ENCODE data around the gene ACSF3. TPM values are rescaled to one million over a fixed set of nuclear protein-coding genes. Genes with fewer than 3 reads are reported as not detected.

Gene ACSF3
- total RNA-seq, 2 experiments from 2014 or later: 39.7 to 41.7 TPM

DNA sequence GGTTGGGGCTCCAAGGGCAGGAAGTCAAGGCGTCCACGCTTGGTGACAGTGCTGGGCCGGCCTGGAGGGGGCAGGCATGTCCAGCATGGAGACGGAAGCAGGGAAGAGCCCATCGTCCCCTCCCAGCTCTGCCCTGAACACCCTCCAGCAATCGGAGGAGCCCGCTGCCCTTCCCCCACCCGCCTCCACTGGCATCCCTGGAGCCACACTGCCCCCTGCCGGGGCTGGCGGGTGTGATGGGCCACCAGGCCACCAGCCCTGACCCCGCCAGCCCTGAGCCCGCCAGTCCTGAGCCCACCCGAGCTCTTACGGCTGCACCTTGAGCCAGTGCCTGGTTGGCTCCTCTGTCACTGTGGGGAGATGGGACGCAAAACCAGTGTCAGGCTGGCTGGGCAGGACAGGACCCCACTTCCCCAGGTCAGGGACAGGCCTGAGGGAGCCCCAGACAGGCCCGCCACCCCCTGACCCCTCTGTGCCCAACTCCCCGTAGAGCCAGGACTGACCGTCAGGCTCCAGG is 73.8 kb downstream of the ACSF3 start:
- H3K9me3 Mint-ChIP-seq (ENCODE audit: low read depth): no peaks in the 10 kb centered on the region
- CTCF ChIA-PET: interaction anchor here (0.6 to 1.6 kb wide), 7 partner anchors 31 to 354 kb away, joined by 3 to 9 read pairs (median 4); no protein-coding TSS in a partner anchor

DNA sequence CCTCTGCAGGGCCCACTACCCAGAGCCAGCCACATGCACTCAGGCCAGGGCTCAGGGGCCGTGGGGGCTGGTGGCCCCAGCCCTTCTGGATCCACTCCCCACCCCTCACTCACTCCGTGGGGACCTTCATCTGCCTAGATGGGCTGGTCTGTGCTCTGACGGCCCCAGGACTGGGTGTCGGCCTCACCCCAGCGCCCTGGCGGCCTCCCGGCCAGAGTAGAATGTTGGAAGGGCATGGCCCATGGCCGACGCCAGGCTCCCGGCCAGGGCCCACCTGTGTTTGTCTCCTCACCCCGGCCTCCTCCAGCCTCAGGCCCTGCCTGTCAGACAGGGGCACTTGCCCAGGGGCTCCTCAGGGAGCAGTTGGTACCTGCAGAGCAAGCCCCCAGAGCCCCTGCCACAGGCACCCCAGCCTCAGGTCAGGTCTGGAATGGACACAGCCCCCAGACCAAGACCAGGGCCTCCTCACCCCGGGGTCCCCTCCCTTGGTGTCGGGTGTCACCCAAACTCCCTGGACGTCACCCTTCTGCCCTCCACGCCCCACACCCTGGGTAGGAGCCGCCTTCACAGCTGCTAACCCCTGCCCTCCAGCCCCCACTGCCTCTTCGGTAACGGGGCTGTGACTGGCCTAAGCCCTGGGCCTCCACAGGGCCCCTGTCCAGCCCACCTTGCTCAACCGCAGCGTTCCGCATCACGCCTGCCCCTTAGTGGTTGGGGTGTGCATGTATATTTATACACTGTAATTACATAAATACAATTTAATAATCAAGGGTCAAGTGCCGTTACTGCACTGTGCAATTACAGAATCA is 74.9 kb downstream of the ACSF3 start:
- CTCF ChIA-PET: no interaction called here
- ATAC-seq (no peak), DNase-seq (no peak)
- intact Hi-C loops (cut with DNase I, micrococcal nuclease): loop anchor here in 1 of 2 experiments (5.0 to 10.0 kb wide), 2 partner anchors 314 to 431 kb away; partner anchors contain the start of genes GALNS and TRAPPC2L
- H3K27ac Mint-ChIP-seq: no peak overlapping the region
- H3K4me3 Mint-ChIP-seq: no peak overlapping the region
- POLR2A ChIA-PET: no interaction called here
- H3K36me3 Mint-ChIP-seq (ENCODE audit: low read depth): no peaks in the 10 kb centered on the region
- peaks cover 3% of the 10 kb centered on the region for H3K27me3 Mint-ChIP-seq
- H3K9me3 Mint-ChIP-seq (ENCODE audit: low read depth): no peaks in the 10 kb centered on the region
- peaks cover 7% of the 10 kb centered on the region for H3K4me1 Mint-ChIP-seq

More for the DNA sequence above, 73.8 kb downstream of the ACSF3 start:
- Mint-ChIP-seq H3K27ac (no peak overlapping the region), H3K27me3 (peaks cover 3% of the 10 kb centered on the region), H3K4me3 (no peak overlapping the region), H3K36me3 (ENCODE audit: low read depth) (no peaks in the 10 kb centered on the region), H3K4me1 (peaks cover 7% of the 10 kb centered on the region)
- intact Hi-C loops (cut with DNase I, micrococcal nuclease): loop anchor here (1.0 to 10.0 kb wide), 9 partner anchors 49 to 430 kb away; partner anchors contain the start of genes TRAPPC2L (in 2 of the 2) and GALNS (in 1 of the 2)
- DNase-seq: peak; percentile 95
- ATAC-seq: peak; percentile 37
- POLR2A ChIA-PET: no interaction called here

DNA sequence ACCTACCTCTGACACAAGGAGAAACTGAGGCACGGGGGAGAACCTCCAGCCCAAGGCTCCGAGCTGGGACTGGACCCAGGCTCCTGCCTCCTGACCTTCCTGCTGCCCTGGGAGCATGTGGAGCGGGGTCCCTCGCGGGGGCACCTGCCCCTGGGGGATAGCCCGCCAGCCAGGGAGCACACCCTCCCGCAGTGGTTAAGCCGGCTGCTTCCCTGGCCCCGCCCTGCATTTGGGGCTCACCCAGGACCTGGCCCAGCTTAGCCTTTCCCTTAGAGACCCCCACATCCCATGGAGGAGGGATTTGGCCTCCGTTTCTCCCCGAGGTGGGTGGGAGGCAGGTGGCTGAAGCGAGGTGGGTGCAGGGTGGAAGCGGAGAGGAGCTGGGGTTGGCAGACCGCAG is 76.1 kb downstream of the ACSF3 start:
- H3K4me3 Mint-ChIP-seq: no peak overlapping the region
- ATAC-seq (no peak), DNase-seq (no peak)
- H3K27ac Mint-ChIP-seq: no peak overlapping the region
- ChIA-PET CTCF (interaction anchor here (1.6 kb wide), 1 partner anchor 23 kb away, joined by 5 read pairs; no protein-coding TSS in a partner anchor), POLR2A (no interaction called here)
- no peaks in the 10 kb centered on the region for H3K36me3 Mint-ChIP-seq (ENCODE audit: low read depth)
- intact Hi-C loops (cut with DNase I, micrococcal nuclease): loop anchor here in 1 of 2 experiments (2.0 to 10.0 kb wide), 3 partner anchors 47 to 432 kb away; partner anchors contain the start of genes GALNS, TRAPPC2L and ZNF778
- peaks cover 7% of the 10 kb centered on the region for H3K4me1 Mint-ChIP-seq
- no peaks in the 10 kb centered on the region for H3K9me3 Mint-ChIP-seq (ENCODE audit: low read depth)
- H3K27me3 Mint-ChIP-seq: peaks cover 3% of the 10 kb centered on the region

DNA sequence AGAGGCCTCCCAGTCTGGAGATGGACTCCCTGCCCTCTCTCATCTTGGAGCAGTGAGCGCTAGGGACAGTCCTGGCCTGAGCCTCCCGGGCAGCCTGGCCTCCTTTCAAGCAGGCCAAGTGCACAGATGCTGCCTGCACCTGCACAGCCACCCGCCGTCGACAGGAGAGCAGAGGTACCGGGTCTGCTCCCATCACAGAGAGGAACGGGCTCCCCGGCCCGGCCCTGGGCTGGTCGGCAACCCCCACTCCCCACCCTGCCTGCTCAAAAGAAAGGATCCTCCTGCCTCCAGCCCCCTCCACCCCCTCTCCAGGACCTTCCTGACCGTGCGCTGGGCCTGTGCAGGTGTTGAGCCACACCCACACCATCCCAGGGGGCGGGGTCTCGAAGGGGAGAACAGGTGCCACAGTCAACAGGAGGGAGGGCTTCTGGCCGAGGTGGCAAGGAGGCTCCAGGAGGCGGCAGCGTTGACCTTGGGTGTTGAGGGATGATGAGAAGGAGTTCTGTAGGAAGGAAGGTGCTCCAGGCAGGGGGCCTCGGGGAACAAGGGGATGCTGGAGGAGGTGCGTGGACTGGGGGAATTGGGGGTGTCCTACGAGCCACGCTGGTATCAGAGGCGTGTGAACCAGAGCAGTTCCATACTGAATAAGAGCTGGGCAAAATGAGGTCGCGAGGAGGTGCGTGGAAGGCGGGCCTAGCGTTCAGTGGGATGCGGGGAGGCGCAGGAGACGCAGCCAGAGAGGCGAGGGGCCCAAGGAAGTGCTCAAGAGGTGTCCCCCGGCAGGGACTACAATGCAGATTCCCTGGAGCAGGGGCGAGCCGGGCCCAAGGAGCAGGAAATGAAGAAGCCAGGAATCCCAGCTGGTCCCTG is 76.9 kb downstream of the ACSF3 start:
- CTCF ChIA-PET: interaction anchor here (0.8 to 1.6 kb wide), 6 partner anchors 11 to 433 kb away, joined by 3 to 5 read pairs (median 3); partner anchors contain the start of gene ZNF778
- peak; percentile 60 for DNase-seq

DNA sequence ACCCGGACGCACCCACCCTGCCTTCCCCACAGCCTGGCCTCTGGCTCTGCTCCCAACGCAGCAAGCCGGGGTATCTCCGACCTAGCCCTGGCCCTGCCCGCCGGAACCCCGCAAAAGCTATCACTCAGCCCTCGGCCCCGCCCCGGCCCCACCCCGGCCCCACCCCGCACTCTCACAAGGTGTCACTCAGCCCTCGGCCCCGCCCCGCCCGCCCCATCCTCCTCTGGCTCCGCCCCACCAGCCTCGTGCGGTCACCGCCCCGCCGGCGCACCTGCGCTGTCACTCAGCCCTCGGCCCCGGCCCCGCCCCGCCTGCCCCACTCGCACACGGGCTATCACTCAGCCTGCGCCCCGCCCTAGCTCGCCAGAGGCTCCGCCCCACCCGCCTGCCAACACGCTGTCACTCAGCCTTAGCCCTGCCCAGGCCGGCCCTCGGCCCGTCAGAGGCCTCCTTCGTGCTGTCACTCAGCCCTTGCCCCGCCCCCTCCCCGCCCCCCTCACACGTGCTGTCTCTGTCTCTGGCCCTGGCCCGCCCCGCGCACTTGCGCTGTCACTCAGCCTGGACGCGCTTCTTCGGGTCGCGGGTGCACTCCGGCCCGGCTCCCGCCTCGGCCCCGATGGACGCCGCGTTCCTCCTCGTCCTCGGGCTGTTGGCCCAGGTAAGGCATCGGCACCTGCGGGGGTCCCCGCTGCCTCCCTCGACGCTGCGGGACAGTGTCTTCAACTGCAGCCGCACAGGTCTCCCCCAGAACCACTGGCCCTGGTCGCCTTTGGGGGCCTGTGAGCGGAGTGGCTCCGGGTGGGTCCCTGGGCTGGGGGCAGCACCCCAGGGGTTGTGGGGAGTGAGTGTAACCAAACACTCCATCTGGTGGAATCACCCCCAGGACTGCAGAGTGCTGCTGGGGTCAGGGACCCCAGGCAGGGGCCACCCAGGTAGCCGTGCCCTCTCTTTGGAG is 77.8 kb downstream of the ACSF3 start, which contains the start of gene CDH15:
Gene CDH15 (plus strand): TSS at position 533 of the 955 bp plus-strand sequence. CDS start 84 bp downstream, at position 617.
- Mint-ChIP-seq H3K36me3 (ENCODE audit: low read depth) (no peaks in the 10 kb centered on the region), H3K27ac (peak within 1 kb of the TSS; percentile 38), H3K27me3 (peaks cover 3% of the 10 kb centered on the region), H3K4me1 (peaks cover 7% of the 10 kb centered on the region), H3K4me3 (peak within 1 kb of the TSS; percentile 43), H3K9me3 (ENCODE audit: low read depth) (no peaks in the 10 kb centered on the region)
- CTCF ChIA-PET: interaction anchor here (0.6 to 1.6 kb wide), 7 partner anchors 12 to 434 kb away, joined by 3 to 5 read pairs (median 3); partner anchors contain the start of gene ZNF778
- peak; percentile 99 for DNase-seq
- intact Hi-C loops (cut with DNase I, micrococcal nuclease): loop anchor here (1.0 to 2.0 kb wide), 12 partner anchors 21 to 718 kb away; partner anchors contain the start of genes ZNF778 (in 2 of the 2), APRT (in 1 of the 2), MVD (in 1 of the 2) and SNAI3 (in 1 of the 2)
- peak; percentile 97 for ATAC-seq
- POLR2A ChIA-PET: interaction anchor here (0.6 to 1.0 kb wide), 2 partner anchors 21 to 145 kb away, joined by 3 to 5 read pairs; no protein-coding TSS in a partner anchor

More for the DNA sequence above, 76.9 kb downstream of the ACSF3 start:
- Mint-ChIP-seq H3K36me3 (ENCODE audit: low read depth) (no peaks in the 10 kb centered on the region), H3K27ac (peak overlapping the region; percentile 38), H3K4me3 (peak overlapping the region; percentile 43), H3K27me3 (peaks cover 3% of the 10 kb centered on the region), H3K4me1 (peaks cover 7% of the 10 kb centered on the region), H3K9me3 (ENCODE audit: low read depth) (no peaks in the 10 kb centered on the region)
- ATAC-seq: peak; percentile 3
- intact Hi-C loops (cut with DNase I, micrococcal nuclease): loop anchor here (1.0 to 2.0 kb wide), 12 partner anchors 22 to 717 kb away; partner anchors contain the start of genes ZNF778 (in 2 of the 2), APRT (in 1 of the 2), MVD (in 1 of the 2) and SNAI3 (in 1 of the 2)
- POLR2A ChIA-PET: interaction anchor here (0.6 to 1.0 kb wide), 2 partner anchors 22 to 145 kb away, joined by 3 to 5 read pairs; no protein-coding TSS in a partner anchor

GRCh38 chr16:89172171-89172527 is 78.5 kb downstream of the ACSF3 start:
- Mint-ChIP-seq H3K36me3 (ENCODE audit: low read depth) (no peaks in the 10 kb centered on the region), H3K27me3 (peaks cover 3% of the 10 kb centered on the region), H3K27ac (no peak overlapping the region), H3K9me3 (ENCODE audit: low read depth) (no peaks in the 10 kb centered on the region), H3K4me1 (peaks cover 7% of the 10 kb centered on the region), H3K4me3 (no peak overlapping the region)
- ATAC-seq (no peak), DNase-seq (no peak)
- POLR2A ChIA-PET: no interaction called here
- intact Hi-C loops (cut with DNase I, micrococcal nuclease): no loop called here
- CTCF ChIA-PET: interaction anchor here (0.7 kb wide), 1 partner anchor 28 kb away, joined by 3 read pairs; no protein-coding TSS in a partner anchor

DNA sequence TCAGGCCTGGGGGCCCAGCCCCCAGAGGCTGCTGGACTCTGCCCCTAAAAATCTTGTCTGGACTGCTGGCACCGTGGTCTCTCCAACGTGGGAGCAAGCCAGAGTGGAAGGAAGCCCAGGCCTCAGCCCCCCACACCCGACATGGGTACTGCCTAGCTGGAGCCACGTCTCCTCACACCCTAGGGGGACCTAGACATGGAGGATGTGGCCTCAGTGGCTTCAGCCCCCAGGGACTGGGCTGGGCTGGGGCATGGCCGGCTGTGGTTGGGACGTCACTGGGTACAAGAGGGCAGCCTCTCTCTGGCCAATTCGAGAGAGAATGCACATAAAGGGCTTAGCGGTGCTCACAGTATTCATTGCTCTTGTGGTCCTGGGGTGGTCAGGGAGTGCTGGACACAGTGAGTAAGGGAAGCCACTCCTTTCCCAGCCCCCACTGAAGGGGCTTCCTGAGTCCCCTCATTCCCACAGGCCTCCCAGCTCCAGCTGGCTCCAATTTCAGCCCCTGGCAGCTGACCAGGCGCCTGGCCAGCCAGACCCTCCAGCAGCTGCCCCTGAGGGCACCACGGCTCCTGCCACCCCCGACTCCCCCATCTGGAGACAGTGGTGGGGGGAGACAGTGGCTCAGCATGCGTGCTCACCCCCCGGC is 79.0 kb downstream of the ACSF3 start:
- H3K36me3 Mint-ChIP-seq (ENCODE audit: low read depth): no peaks in the 10 kb centered on the region
- POLR2A ChIA-PET: no interaction called here

GRCh38 chr16:89173174-89173921 is 79.7 kb downstream of the ACSF3 start:
- Mint-ChIP-seq H3K4me1 (peaks cover 7% of the 10 kb centered on the region), H3K27me3 (peaks cover 3% of the 10 kb centered on the region), H3K27ac (no peak overlapping the region), H3K36me3 (ENCODE audit: low read depth) (no peaks in the 10 kb centered on the region), H3K9me3 (ENCODE audit: low read depth) (no peaks in the 10 kb centered on the region), H3K4me3 (no peak overlapping the region)
- intact Hi-C loops (cut with DNase I, micrococcal nuclease): no loop called here
- no peak for DNase-seq
- POLR2A ChIA-PET: interaction anchor here (0.7 kb wide), 1 partner anchor 75 kb away, joined by 3 read pairs; no protein-coding TSS in a partner anchor
- no peak for ATAC-seq
- CTCF ChIA-PET: no interaction called here

More for the DNA sequence above, 79.0 kb downstream of the ACSF3 start:
- DNase-seq (no peak), ATAC-seq (no peak)
- Mint-ChIP-seq H3K9me3 (ENCODE audit: low read depth) (no peaks in the 10 kb centered on the region), H3K27ac (no peak overlapping the region), H3K4me1 (peaks cover 7% of the 10 kb centered on the region), H3K27me3 (peaks cover 3% of the 10 kb centered on the region), H3K4me3 (no peak overlapping the region)
- CTCF ChIA-PET: interaction anchor here (0.7 kb wide), 1 partner anchor 29 kb away, joined by 3 read pairs; no protein-coding TSS in a partner anchor
- intact Hi-C loops (cut with DNase I, micrococcal nuclease): no loop called here

Data from activated CD4-positive, alpha-beta T cell treated with anti-CD3 and anti-CD28 coated beads for 36 hours (primary cell).